AG04449 (cell line): Measurements from ENCODE around the gene ARHGAP1.

ENCODE experiments used
- CTCF ChIA-PET: fragments of 350-600 bp; formaldehyde crosslinking; extraction: SDS; loops from one replicate; lab custom pipeline; 2021; ENCODE audit warnings: antibody characterized with exemption; lab: Yijun Ruan, JAX
- POLR2A ChIA-PET: fragments of 400-600, 350-600 bp; formaldehyde crosslinking; extraction: SDS; loops from one replicate; lab custom pipeline; 2020; ENCODE audit warnings: antibody characterized with exemption, inconsistent platforms; lab: Yijun Ruan, JAX
- DNase-seq: peaks from one replicate; pipeline ENCODE4 v3.0.0-alpha.2; 2010; ENCODE audit warnings: low read depth, low spot score
- H3K4me3 ChIP-seq: 2 replicates; pipeline ENCODE4 v1.5.1; 2011; ENCODE audit warnings: low read depth, mild to moderate bottlenecking, control low read depth, low read length
- TF ChIP-seq, protein P1 (sequence below): IDR thresholded peaks from one replicate; pipeline ENCODE4 v1.5.1; 2011; ENCODE audit warnings: mild to moderate bottlenecking, moderate library complexity, low read length, control low read depth, inconsistent platforms; ENCODE audit not compliant: insufficient read depth; ENCODE audit errors: missing control alignments

ARHGAP1 gene

GRCh38 chr11:46640036-46640788 lies 60.2 kb downstream of the ARHGAP1 start:
- TF ChIP-seq, protein P1, sequence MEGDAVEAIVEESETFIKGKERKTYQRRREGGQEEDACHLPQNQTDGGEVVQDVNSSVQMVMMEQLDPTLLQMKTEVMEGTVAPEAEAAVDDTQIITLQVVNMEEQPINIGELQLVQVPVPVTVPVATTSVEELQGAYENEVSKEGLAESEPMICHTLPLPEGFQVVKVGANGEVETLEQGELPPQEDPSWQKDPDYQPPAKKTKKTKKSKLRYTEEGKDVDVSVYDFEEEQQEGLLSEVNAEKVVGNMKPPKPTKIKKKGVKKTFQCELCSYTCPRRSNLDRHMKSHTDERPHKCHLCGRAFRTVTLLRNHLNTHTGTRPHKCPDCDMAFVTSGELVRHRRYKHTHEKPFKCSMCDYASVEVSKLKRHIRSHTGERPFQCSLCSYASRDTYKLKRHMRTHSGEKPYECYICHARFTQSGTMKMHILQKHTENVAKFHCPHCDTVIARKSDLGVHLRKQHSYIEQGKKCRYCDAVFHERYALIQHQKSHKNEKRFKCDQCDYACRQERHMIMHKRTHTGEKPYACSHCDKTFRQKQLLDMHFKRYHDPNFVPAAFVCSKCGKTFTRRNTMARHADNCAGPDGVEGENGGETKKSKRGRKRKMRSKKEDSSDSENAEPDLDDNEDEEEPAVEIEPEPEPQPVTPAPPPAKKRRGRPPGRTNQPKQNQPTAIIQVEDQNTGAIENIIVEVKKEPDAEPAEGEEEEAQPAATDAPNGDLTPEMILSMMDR: no peak
- no peak overlapping the region for H3K4me3 ChIP-seq
- ChIA-PET POLR2A (no interaction called here), CTCF (interaction anchor here (1.0 to 1.4 kb wide), 4 partner anchors 9 to 24 kb away, joined by 3 to 5 read pairs (median 3); partner anchors contain the start of gene HARBI1)
- DNase-seq: no peak

DNA sequence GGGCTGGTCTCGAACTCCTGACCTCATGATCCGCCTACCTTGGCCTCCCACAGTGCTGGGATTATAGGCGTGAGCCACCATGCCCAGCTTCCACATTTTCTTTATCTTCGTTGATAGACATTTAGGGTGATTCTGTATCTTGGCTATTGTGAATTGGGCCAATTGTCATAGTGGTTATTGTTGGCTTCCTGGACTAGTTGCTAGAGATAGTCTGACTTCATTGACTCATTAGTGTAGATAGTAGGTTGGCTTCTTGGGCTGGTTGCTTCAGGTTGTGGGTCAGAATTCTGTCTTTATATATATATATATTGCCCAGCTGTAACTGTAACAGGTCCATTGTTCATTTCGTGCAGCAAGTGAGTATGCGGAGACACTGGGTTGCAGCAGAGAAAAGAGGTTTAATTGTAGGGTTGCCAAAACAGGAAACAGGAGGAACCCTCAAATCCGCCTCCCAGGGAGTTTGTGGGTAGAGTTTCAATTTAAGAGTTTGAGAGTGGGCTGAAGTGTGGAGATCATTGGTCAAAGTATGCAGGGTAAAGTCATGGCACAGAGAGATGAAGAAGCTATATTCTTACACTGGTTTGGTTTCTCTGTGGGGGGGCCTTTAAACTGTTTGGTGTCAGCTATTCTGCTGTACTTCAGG lies 61.1 kb downstream of the ARHGAP1 start:
- no peak overlapping the region for H3K4me3 ChIP-seq
- CTCF ChIA-PET: interaction anchor here (1.3 to 1.4 kb wide), 2 partner anchors 14 to 23 kb away, joined by 3 to 5 read pairs; partner anchors contain the start of gene HARBI1
- POLR2A ChIA-PET: no interaction called here
- TF ChIP-seq, protein P1: no peak
- no peak for DNase-seq

GRCh38 chr11:46637546-46637945 lies 62.9 kb downstream of the ARHGAP1 start:
- no peak overlapping the region for H3K4me3 ChIP-seq
- TF ChIP-seq, protein P1: no peak
- ChIA-PET POLR2A (no interaction called here), CTCF (interaction anchor here (1.6 kb wide), 1 partner anchor 20 kb away, joined by 7 read pairs; the partner anchor contains the start of gene ATG13)
- DNase-seq: no peak

DNA sequence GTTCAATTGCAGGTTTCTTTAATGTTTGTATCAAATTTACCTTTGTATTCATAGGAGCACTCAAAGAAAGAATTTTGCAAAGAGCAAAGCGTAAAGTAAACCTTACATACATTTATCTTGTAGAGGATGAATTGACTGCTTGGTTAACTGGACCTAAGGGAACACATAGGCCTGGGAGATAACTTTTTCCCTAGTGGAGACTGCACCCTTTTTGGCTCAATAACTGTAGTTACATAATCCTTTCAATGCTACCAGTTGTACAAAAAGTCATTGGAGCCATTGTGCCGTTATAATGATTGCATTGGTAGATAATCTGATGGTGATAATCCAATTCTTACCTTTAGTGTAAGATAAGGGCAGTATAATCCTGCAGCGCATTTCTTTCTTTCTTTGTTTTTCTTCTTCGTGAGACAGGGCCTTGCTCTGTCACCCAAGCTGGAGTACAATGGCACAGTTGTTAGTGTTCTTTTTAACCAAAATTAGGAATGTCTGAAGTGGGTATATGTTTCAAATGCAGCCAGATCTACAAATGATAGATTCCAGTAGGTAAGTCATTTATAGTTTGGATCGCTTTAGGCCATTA lies 64.8 kb downstream of the ARHGAP1 start:
- ChIA-PET POLR2A (no interaction called here), CTCF (no interaction called here)
- TF ChIP-seq, protein P1: no peak
- DNase-seq: no peak
- no peak overlapping the region for H3K4me3 ChIP-seq

DNA sequence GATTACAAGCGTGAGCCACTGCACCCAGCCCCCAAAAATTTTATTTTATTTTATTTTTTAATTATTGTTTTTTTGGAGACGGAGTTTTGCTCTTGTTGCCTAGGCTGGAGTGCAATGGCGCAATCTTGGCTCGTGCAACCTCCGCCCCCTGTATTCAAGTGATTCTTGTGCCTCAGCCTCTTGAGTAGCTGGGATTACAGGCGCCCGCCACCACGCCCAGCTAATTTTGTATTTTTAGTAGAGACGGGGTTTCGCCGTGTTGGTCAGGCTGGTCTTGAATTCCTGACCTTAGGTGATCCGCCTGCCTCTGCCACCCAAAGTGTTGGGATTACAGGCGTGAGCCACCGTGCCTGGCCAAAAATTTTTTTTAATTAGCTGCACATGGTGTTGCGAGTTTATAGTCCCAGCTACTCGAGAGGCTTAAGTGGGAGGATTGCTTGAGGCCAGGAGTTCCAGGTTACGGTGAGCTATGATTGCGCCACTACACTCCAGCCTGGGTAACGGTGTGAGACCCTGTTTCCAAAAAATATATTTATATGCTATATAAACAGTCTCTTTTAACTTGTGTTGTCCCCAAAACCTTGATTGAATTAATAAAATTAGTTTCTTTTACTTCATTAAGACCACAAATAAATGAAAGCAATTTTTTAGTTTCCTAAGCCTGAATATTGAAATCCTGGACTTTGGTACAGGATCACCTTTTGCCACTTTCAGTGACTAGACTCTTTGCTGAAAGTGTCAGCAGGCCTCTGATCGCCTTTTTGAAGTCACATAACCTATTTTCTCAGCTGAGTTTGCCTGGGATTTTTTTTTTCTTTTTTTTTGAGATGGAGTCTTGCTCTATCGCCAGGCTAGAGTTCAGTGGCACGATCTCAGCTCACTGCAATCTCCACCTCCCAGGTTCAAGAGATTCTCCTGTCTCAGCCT lies 66.9 kb downstream of the ARHGAP1 start:
- CTCF ChIA-PET: interaction anchor here (1.7 to 6.4 kb wide), 2 partner anchors 15 to 16 kb away, joined by 8 to 40 read pairs; partner anchors contain the start of genes ATG13 and HARBI1

More for the DNA sequence above, 66.9 kb downstream of the ARHGAP1 start:
- no peak for DNase-seq
- TF ChIP-seq, protein P1: no peak
- no peak overlapping the region for H3K4me3 ChIP-seq
- POLR2A ChIA-PET: interaction anchor here (0.6 kb wide), 1 partner anchor 267 kb away, joined by 3 read pairs; no protein-coding TSS in a partner anchor
